Measurements from ENCODE around the gene BACH2. TPM values are rescaled to one million over a fixed set of nuclear protein-coding genes. Genes with fewer than 3 reads are reported as not detected.

BACH2 gene
- polyA plus RNA-seq, 1 donor from 2014 or later: 45.5 TPM

- Histone ChIP-seq H3K4me3 (ENCODE audit: low read length) (peak overlapping the region; percentile 46), H3K4me2 (ENCODE audit: low read length) (peak overlapping the region; percentile 46)
These were observed 222.3 kb downstream of the BACH2 start for GRCh38 chr6:90074161-90074850.

DNA sequence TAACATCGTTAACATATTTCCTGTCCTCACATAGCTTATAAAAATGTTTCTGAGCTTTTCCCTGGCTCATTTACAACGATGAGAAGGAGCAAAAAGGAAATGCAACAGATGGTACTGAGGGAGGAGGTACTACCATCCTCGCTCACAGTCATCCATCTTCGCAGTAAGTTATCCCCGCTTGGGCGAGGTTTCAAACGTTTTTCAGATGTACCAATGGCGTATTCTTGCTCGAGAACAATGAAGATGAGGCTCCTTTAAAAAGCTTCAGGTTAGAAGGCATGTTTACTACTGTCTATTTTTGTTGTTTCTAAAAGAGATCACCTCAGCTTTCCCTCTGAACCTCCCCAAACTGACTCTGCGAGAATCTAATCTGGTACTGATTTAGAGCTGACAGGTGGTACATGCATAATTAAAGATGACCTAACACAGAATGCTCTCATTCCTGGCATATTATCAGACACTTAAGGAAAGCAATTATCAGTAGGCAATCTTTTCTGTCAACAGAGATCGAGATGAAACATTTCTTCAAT, 223.6 kb downstream of the BACH2 start:
- Histone ChIP-seq H3K27ac (ENCODE audit: low read length) (peak overlapping the region; percentile 82), H2AFZ (ENCODE audit: low read depth, low read length) (no peak overlapping the region), H3K36me3 (ENCODE audit: insufficient read depth, low read length) (no peaks in the 10 kb centered on the region), H3K9me3 (ENCODE audit: low read length) (no peaks in the 10 kb centered on the region), H3K9ac (ENCODE audit: low read length) (peak overlapping the region; percentile 30), H3K4me2 (ENCODE audit: low read length) (peak overlapping the region; percentile 9), H4K20me1 (ENCODE audit: insufficient read depth) (no peaks in the 10 kb centered on the region), H3K79me2 (replicated peaks; ENCODE audit: insufficient read depth, low read length) (peaks cover 2% of the 10 kb centered on the region), H3K4me3 (ENCODE audit: low read length) (peak overlapping the region; percentile 46), H3F3A (ENCODE audit: insufficient read depth, low read length, poor library complexity, severe bottlenecking) (peaks cover 12% of the 10 kb centered on the region), H3K27me3 (ENCODE audit: insufficient read depth, low read depth, low read length) (no peaks in the 10 kb centered on the region), H3K9me2 (ENCODE audit: insufficient read depth, low read length) (no peaks in the 10 kb centered on the region)
- TF ChIP-seq MXI1 (conservative IDR thresholded peaks at IDR 0.05; ENCODE audit: poor library complexity, severe bottlenecking) (no peak), EZH2 (IDR thresholded peaks at IDR 0.05; ENCODE audit: borderline replicate concordance, insufficient read depth, low read length, poor library complexity, severe bottlenecking) (no peak), TAF1 (IDR thresholded peaks at IDR 0.05; ENCODE audit: low read depth) (no peak), SMC3 (conservative IDR thresholded peaks at IDR 0.05; ENCODE audit: poor library complexity) (no peak), REST (IDR thresholded peaks at IDR 0.05; ENCODE audit: borderline replicate concordance) (no peak), POLR2AphosphoS5 (IDR thresholded peaks at IDR 0.05) (no peak), RAD21 (conservative IDR thresholded peaks at IDR 0.05) (no peak), EP300 (conservative IDR thresholded peaks at IDR 0.05; ENCODE audit: poor library complexity, severe bottlenecking) (no peak)
- TF ChIP-seq, protein P1, sequence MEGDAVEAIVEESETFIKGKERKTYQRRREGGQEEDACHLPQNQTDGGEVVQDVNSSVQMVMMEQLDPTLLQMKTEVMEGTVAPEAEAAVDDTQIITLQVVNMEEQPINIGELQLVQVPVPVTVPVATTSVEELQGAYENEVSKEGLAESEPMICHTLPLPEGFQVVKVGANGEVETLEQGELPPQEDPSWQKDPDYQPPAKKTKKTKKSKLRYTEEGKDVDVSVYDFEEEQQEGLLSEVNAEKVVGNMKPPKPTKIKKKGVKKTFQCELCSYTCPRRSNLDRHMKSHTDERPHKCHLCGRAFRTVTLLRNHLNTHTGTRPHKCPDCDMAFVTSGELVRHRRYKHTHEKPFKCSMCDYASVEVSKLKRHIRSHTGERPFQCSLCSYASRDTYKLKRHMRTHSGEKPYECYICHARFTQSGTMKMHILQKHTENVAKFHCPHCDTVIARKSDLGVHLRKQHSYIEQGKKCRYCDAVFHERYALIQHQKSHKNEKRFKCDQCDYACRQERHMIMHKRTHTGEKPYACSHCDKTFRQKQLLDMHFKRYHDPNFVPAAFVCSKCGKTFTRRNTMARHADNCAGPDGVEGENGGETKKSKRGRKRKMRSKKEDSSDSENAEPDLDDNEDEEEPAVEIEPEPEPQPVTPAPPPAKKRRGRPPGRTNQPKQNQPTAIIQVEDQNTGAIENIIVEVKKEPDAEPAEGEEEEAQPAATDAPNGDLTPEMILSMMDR (IDR thresholded peaks at IDR 0.05; ENCODE audit: poor library complexity, severe bottlenecking): no peak

More at GRCh38 chr6:90074161-90074850, 222.3 kb downstream of the BACH2 start:
- Histone ChIP-seq H3K27ac (ENCODE audit: low read length) (peak overlapping the region; percentile 82), H3K9me3 (ENCODE audit: low read length) (no peaks in the 10 kb centered on the region), H4K20me1 (ENCODE audit: insufficient read depth) (no peaks in the 10 kb centered on the region), H3K36me3 (ENCODE audit: insufficient read depth, low read length) (no peaks in the 10 kb centered on the region), H3K79me2 (replicated peaks; ENCODE audit: insufficient read depth, low read length) (peaks cover 6% of the 10 kb centered on the region), H3K9ac (ENCODE audit: low read length) (peak overlapping the region; percentile 30), H3K9me2 (ENCODE audit: insufficient read depth, low read length) (no peaks in the 10 kb centered on the region), H3F3A (ENCODE audit: insufficient read depth, low read length, poor library complexity, severe bottlenecking) (peaks cover 12% of the 10 kb centered on the region), H2AFZ (ENCODE audit: low read depth, low read length) (no peak overlapping the region), H3K27me3 (ENCODE audit: insufficient read depth, low read depth, low read length) (no peaks in the 10 kb centered on the region)
- TF ChIP-seq MXI1 (conservative IDR thresholded peaks at IDR 0.05; ENCODE audit: poor library complexity, severe bottlenecking) (no peak), RAD21 (conservative IDR thresholded peaks at IDR 0.05) (peak; percentile 37), SMC3 (conservative IDR thresholded peaks at IDR 0.05; ENCODE audit: poor library complexity) (no peak), EP300 (conservative IDR thresholded peaks at IDR 0.05; ENCODE audit: poor library complexity, severe bottlenecking) (peak; percentile 93), POLR2AphosphoS5 (IDR thresholded peaks at IDR 0.05) (peak; percentile 90), REST (IDR thresholded peaks at IDR 0.05; ENCODE audit: borderline replicate concordance) (peak; percentile 66), TAF1 (IDR thresholded peaks at IDR 0.05; ENCODE audit: low read depth) (no peak)
